OCI-LY3 (cell line): ENCODE data around the gene ATPAF2.

Experiments used
- CTCF ChIP-seq: fragments of 200-600, 300-600 bp; sonication (generic); IDR thresholded peaks from 2 replicates; pipeline ENCODE4 v1.5.1; 2014; ENCODE audit warnings: antibody characterized with exemption, low read length, low read depth
- EZH2phosphoT487 ChIP-seq: fragments of 200-600 bp; shearing (Covaris generic); IDR thresholded peaks from 2 replicates; pipeline ENCODE4 v1.6.1; 2018; ENCODE audit warnings: antibody characterized with exemption, mixed run types, low read depth

DNA sequence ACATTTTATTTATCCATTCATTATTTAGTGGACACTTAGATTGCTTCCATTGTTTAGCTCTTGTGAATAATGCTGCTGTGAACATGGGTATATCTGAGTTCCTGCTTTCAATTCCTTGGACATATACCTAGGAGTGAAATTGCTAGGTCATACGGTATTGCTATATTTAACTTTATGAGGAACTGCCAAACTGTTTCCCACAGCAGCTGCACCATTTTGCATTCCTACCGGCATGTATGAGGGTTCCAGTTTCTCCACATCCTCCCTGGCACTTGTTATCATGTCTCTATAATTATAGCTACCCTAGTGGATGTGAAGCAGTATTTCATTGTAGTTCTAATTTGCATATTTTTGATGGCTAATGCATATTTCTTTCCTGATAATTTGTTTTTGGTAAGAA is 25.1 kb upstream of the ATPAF2 start:
- TF ChIP-seq CTCF (no peak), EZH2phosphoT487 (no peak)
